ENCODE results near the gene AGPS. TPM values are rescaled to one million over a fixed set of nuclear protein-coding genes. Genes with fewer than 3 reads are reported as not detected.
"Not testable (repeated sequence)": the region's sequence is repeated elsewhere in the genome, so short reads cannot be mapped to it uniquely, and the experiment has no call there.

The AGPS gene
- total RNA-seq, 2 experiments from 2014 or later, result 55.7 to 58.9 TPM

DNA sequence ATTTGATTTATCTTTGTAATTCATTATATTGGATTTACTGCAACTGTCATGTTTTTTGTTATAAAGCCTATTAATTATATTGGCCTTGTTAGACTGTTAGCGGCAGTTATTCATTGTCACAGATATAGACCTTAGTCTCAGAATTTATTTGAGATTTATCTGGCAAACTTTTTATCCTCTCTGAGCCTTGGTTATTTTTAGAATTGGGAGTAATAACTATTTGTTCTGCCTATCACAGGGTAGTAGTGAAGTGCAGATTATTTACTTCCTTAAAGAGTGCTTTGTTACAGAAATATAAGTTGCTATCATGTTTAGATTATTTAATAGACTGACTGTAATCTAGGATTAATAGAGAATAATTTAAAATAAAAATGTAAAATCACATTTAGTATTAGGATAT lies 41.9 kb downstream of the AGPS start:
- Mint-ChIP-seq H3K36me3 (ENCODE audit: low read depth) (peaks cover 49% of the 10 kb centered on the region), H3K9me3 (peaks cover 27% of the 10 kb centered on the region), H3K4me3 (no peak overlapping the region), H3K4me1 (ENCODE audit: low read depth) (no peaks in the 10 kb centered on the region), H3K27me3 (no peaks in the 10 kb centered on the region), H3K27ac (no peak overlapping the region)
- intact Hi-C loops (cut with micrococcal nuclease), result no loop called here
- POLR2A ChIA-PET, result no interaction called here
- no peak for ATAC-seq
- CTCF ChIA-PET, result interaction anchor here (1.1 kb wide), 1 partner anchor 12 kb away, joined by 3 read pairs; no protein-coding TSS in a partner anchor
- no peak for DNase-seq
- no peak for TF ChIP-seq CTCF (IDR thresholded peaks at IDR 0.05)

GRCh38 chr2:177445200-177445599 lies 52.6 kb downstream of the AGPS start:
- POLR2A ChIA-PET, result no interaction called here
- Mint-ChIP-seq H3K9me3 (no peaks in the 10 kb centered on the region), H3K4me3 (no peak overlapping the region), H3K27me3 (no peaks in the 10 kb centered on the region), H3K4me1 (ENCODE audit: low read depth) (no peaks in the 10 kb centered on the region), H3K36me3 (ENCODE audit: low read depth) (peaks cover 33% of the 10 kb centered on the region), H3K27ac (no peak overlapping the region)
- no peak for TF ChIP-seq CTCF (IDR thresholded peaks at IDR 0.05)
- intact Hi-C loops (cut with micrococcal nuclease), result no loop called here
- DNase-seq, result no peak
- no peak for ATAC-seq
- CTCF ChIA-PET, result no interaction called here

DNA sequence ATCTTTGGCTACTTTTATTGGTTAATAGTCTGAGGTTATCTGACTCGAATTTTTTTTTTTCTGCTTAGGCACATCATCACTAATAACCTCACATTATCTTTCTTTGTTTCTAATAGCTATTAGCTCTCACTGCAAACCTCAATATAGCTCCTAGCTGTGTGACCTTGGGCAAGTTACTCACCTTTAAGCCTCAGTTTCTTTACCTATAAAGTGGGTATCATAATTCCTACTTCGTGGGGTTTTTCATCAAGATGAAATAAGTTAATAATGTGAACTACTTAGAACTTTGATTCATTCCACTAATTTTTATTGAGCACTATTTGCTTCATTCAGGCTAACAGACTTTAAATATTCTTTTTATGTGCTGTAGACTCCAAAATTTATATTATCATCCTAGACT lies 55.5 kb downstream of the AGPS start:
- ATAC-seq, result no peak
- H3K27me3 Mint-ChIP-seq, result no peaks in the 10 kb centered on the region
- POLR2A ChIA-PET, result no interaction called here
- CTCF ChIA-PET, result interaction anchor here (1.1 kb wide), 1 partner anchor 31 kb away, joined by 3 read pairs; no protein-coding TSS in a partner anchor
- H3K9me3 Mint-ChIP-seq, result no peaks in the 10 kb centered on the region
- H3K4me3 Mint-ChIP-seq, result no peak overlapping the region
- H3K27ac Mint-ChIP-seq, result no peak overlapping the region
- intact Hi-C loops (cut with micrococcal nuclease), result no loop called here
- no peaks in the 10 kb centered on the region for H3K4me1 Mint-ChIP-seq (ENCODE audit: low read depth)
- peaks cover 38% of the 10 kb centered on the region for H3K36me3 Mint-ChIP-seq (ENCODE audit: low read depth)
- DNase-seq, result no peak
- TF ChIP-seq CTCF (IDR thresholded peaks at IDR 0.05), result no peak

DNA sequence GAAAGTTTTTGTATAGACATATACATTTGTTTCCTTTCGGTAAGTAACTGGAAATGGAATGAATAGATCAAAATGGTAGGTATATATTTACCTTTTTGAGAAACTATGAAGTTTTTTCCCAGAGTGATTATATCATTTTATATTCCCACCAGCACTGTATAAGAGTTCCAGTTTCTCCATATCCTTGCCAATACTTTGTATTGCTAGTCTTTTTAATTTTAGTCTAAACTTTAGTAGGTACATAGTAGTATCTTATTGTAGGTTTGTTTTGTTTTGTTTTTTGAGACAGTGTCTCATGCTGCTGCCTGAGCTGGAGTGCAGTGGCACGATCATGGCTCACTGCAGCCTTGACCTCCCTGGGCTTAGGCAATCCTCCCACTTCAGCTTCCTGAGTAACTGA lies 56.6 kb downstream of the AGPS start:
- Mint-ChIP-seq H3K27ac (no peak overlapping the region), H3K4me3 (no peak overlapping the region), H3K36me3 (ENCODE audit: low read depth) (peaks cover 39% of the 10 kb centered on the region), H3K4me1 (ENCODE audit: low read depth) (no peaks in the 10 kb centered on the region), H3K27me3 (no peaks in the 10 kb centered on the region), H3K9me3 (no peaks in the 10 kb centered on the region)
- POLR2A ChIA-PET, result no interaction called here
- no peak for DNase-seq
- ATAC-seq, result no peak
- CTCF ChIA-PET, result no interaction called here
- TF ChIP-seq CTCF (IDR thresholded peaks at IDR 0.05), result no peak
- intact Hi-C loops (cut with micrococcal nuclease), result no loop called here

GRCh38 chr2:177455187-177455586 lies 62.6 kb downstream of the AGPS start:
- H3K27ac Mint-ChIP-seq, result no peak overlapping the region
- no peak overlapping the region for H3K4me3 Mint-ChIP-seq
- H3K36me3 Mint-ChIP-seq (ENCODE audit: low read depth), result peaks cover 44% of the 10 kb centered on the region
- ChIA-PET POLR2A (no interaction called here), CTCF (interaction anchor here (0.8 to 1.2 kb wide), 2 partner anchors 10 to 307 kb away, joined by 3 read pairs; no protein-coding TSS in a partner anchor)
- intact Hi-C loops (cut with micrococcal nuclease), result no loop called here
- no peak for DNase-seq
- no peak for ATAC-seq
- no peaks in the 10 kb centered on the region for H3K9me3 Mint-ChIP-seq
- no peaks in the 10 kb centered on the region for H3K4me1 Mint-ChIP-seq (ENCODE audit: low read depth)
- no peak for TF ChIP-seq CTCF (IDR thresholded peaks at IDR 0.05)
- H3K27me3 Mint-ChIP-seq, result no peaks in the 10 kb centered on the region

DNA sequence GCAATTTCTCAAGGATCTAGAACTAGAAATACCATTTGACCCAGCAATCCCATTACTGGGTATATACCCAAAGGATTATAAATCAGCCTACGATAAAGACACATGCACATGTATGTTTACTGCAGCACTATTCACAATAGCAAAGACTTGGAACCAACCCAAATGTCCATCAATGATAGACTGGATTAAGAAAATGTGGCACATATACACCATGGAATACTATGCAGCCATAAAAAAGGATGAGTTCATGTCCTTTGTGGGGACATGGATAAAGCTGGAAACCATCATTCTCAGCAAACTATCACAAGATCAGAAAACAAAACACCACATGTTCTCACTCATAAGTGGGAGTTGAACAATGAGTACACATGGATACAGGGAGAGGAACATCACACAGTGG lies 67.2 kb downstream of the AGPS start:
- DNase-seq; ATAC-seq; H3K4me1 Mint-ChIP-seq (ENCODE audit: low read depth); H3K4me3 Mint-ChIP-seq; H3K9me3 Mint-ChIP-seq; intact Hi-C loops (cut with micrococcal nuclease); CTCF ChIA-PET; H3K27ac Mint-ChIP-seq; POLR2A ChIA-PET; H3K27me3 Mint-ChIP-seq: not testable (repeated sequence)
- H3K36me3 Mint-ChIP-seq (ENCODE audit: low read depth), result peaks cover 41% of the 10 kb centered on the region
